ENCODE results near the gene CIDEB. TPM values are rescaled to one million over a fixed set of nuclear protein-coding genes. Genes with fewer than 3 reads are reported as not detected.
"Not testable (repeated sequence)": the region's sequence is repeated elsewhere in the genome, so short reads cannot be mapped to it uniquely, and the experiment has no call there.

Gene CIDEB, protein sequence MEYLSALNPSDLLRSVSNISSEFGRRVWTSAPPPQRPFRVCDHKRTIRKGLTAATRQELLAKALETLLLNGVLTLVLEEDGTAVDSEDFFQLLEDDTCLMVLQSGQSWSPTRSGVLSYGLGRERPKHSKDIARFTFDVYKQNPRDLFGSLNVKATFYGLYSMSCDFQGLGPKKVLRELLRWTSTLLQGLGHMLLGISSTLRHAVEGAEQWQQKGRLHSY
- total RNA-seq (2021), result not detected in 2 replicates
- not detected for Bru-seq, nascent RNA
- BruChase-seq, experiment 1, labeled RNA remaining after a 2-hour chase, result percentile 10 among the genes with signal in this experiment
- BruChase-seq, experiment 2, labeled RNA remaining after a 6-hour chase, result not detected
- long read RNA-seq, result 0 reads

GRCh38 chr14:24307575-24308341 lies at the start of gene CIDEB:
TSS of gene CIDEB (minus strand) at chr14:24307977. CDS start at chr14:24307858, 119 bp downstream.
- H3K4me3 ChIP-seq, result no peak within 1 kb of the TSS
- H3K27me3 ChIP-seq (ENCODE audit: insufficient read depth, low read depth), result no peaks in the 10 kb centered on the region
- H3K4me1 ChIP-seq (replicated peaks; ENCODE audit: insufficient read depth), result no peaks in the 10 kb centered on the region
- no peak within 1 kb of the TSS for H3K4me2 ChIP-seq
- H3K79me2 ChIP-seq (ENCODE audit: low read depth), result no peaks in the 10 kb centered on the region
- TF ChIP-seq, protein P1, sequence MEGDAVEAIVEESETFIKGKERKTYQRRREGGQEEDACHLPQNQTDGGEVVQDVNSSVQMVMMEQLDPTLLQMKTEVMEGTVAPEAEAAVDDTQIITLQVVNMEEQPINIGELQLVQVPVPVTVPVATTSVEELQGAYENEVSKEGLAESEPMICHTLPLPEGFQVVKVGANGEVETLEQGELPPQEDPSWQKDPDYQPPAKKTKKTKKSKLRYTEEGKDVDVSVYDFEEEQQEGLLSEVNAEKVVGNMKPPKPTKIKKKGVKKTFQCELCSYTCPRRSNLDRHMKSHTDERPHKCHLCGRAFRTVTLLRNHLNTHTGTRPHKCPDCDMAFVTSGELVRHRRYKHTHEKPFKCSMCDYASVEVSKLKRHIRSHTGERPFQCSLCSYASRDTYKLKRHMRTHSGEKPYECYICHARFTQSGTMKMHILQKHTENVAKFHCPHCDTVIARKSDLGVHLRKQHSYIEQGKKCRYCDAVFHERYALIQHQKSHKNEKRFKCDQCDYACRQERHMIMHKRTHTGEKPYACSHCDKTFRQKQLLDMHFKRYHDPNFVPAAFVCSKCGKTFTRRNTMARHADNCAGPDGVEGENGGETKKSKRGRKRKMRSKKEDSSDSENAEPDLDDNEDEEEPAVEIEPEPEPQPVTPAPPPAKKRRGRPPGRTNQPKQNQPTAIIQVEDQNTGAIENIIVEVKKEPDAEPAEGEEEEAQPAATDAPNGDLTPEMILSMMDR (conservative IDR thresholded peaks at IDR 0.05), result peak; percentile 80
- TF ChIP-seq EZH2 (IDR thresholded peaks at IDR 0.05; ENCODE audit: low read depth), result no peak
- intact Hi-C loops (cut with micrococcal nuclease; ENCODE audit: unreplicated experiment), result no loop called here
- H3F3A ChIP-seq (ENCODE audit: insufficient read depth, low read depth), result no peaks in the 10 kb centered on the region
- no peak within 1 kb of the TSS for H2AFZ ChIP-seq
- no peaks in the 10 kb centered on the region for H3K9me2 ChIP-seq (ENCODE audit: insufficient read depth)
- H3K27ac ChIP-seq, result no peak within 1 kb of the TSS
- H3K9me3 ChIP-seq (ENCODE audit: insufficient read depth, low read depth), result no peaks in the 10 kb centered on the region
- POLR2A ChIA-PET (ENCODE audit: unreplicated experiment), result interaction anchor here (0.6 to 0.7 kb wide), 3 partner anchors 28 to 134 kb away, joined by 5 to 25 read pairs (median 6); no protein-coding TSS in a partner anchor
- CTCF ChIA-PET, result interaction anchor here (0.6 to 1.2 kb wide), 3 partner anchors 15 to 65 kb away, joined by 5 to 21 read pairs (median 7); partner anchors contain the start of gene TINF2
- no peaks in the 10 kb centered on the region; the same call in 1 of the 2 replicates for H3K36me3 ChIP-seq (ENCODE audit: low read depth)
- H4K20me1 ChIP-seq (ENCODE audit: insufficient read depth), result no peaks in the 10 kb centered on the region
- no TSS peak for BruUV-seq (replicated peaks)
- peak in 1 of 2 experiments; percentile 50 for DNase-seq

DNA sequence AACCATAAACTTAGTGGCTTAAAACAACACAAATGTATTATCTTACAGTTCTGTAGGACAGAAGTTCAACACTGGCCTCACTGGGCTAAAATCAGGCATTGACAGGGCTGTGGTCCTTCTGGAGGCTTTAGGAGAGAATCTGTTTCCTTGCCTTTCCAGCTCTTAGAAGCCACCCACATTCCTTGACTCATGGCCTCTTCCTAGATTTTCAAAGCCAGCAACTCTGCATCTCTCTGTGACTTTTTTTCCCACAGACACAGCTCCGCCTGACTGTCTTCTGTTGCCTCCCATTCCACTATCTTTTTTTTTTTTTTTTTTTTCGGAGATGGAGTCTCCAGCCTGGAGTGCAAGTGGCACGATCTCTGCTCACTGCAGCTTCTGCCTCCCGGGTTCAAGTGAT lies 48.4 kb upstream of the CIDEB start:
- POLR2A ChIA-PET (ENCODE audit: unreplicated experiment), result no interaction called here
- Histone ChIP-seq H2AFZ (no peak overlapping the region), H3K4me1 (replicated peaks; ENCODE audit: insufficient read depth) (peaks cover 18% of the 10 kb centered on the region; the same call in 1 of the 2 replicates), H3K27me3 (ENCODE audit: insufficient read depth, low read depth) (no peaks in the 10 kb centered on the region), H3K4me2 (no peak overlapping the region), H3K79me2 (ENCODE audit: low read depth) (no peaks in the 10 kb centered on the region), H3K4me3 (no peak overlapping the region), H3K27ac (no peak overlapping the region), H3F3A (ENCODE audit: insufficient read depth, low read depth) (no peaks in the 10 kb centered on the region), H4K20me1 (ENCODE audit: insufficient read depth) (no peaks in the 10 kb centered on the region), H3K36me3 (ENCODE audit: low read depth) (no peaks in the 10 kb centered on the region), H3K9me3 (ENCODE audit: insufficient read depth, low read depth) (no peaks in the 10 kb centered on the region), H3K9me2 (ENCODE audit: insufficient read depth) (no peaks in the 10 kb centered on the region)
- TF ChIP-seq, protein P1 (conservative IDR thresholded peaks at IDR 0.05), result no peak
- TF ChIP-seq EZH2 (IDR thresholded peaks at IDR 0.05; ENCODE audit: low read depth), result no peak
- intact Hi-C loops (cut with micrococcal nuclease; ENCODE audit: unreplicated experiment), result no loop called here
- no peak for DNase-seq
- CTCF ChIA-PET, result no interaction called here
- no TSS peak for BruUV-seq (replicated peaks)

DNA sequence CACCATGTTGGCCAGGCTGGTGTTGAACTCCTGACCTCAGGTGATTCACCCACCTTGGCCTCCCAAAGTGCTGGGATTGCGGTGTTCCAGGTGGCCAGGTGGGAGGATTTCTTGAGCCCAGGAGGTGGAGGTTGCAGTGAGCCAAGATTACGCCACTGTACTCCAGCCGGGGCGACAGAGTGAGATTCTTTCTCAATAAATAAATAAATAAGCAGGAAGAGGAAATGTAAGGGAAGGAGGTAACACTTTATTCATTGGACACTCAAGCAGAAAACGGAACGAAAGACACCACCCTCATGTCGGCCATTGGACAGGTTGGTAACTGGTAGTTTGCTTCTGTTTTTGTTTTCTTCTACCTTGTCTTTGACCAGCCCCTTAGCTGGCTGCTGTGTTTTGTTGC lies 47.2 kb upstream of the CIDEB start:
- Histone ChIP-seq H4K20me1 (ENCODE audit: insufficient read depth) (no peaks in the 10 kb centered on the region), H3K27ac (no peak overlapping the region), H2AFZ (no peak overlapping the region; the same call in 1 of the 2 replicates), H3K79me2 (ENCODE audit: low read depth) (no peaks in the 10 kb centered on the region), H3F3A (ENCODE audit: insufficient read depth, low read depth) (no peaks in the 10 kb centered on the region), H3K36me3 (ENCODE audit: low read depth) (no peaks in the 10 kb centered on the region), H3K4me1 (replicated peaks; ENCODE audit: insufficient read depth) (peaks cover 18% of the 10 kb centered on the region; the same call in 1 of the 2 replicates), H3K9me2 (ENCODE audit: insufficient read depth) (no peaks in the 10 kb centered on the region), H3K4me2 (no peak overlapping the region), H3K4me3 (no peak overlapping the region), H3K9me3 (ENCODE audit: insufficient read depth, low read depth) (no peaks in the 10 kb centered on the region), H3K27me3 (ENCODE audit: insufficient read depth, low read depth) (no peaks in the 10 kb centered on the region)
- no peak for TF ChIP-seq EZH2 (IDR thresholded peaks at IDR 0.05; ENCODE audit: low read depth)
- TF ChIP-seq, protein P1 (conservative IDR thresholded peaks at IDR 0.05), result no peak
- DNase-seq, result no peak
- POLR2A ChIA-PET (ENCODE audit: unreplicated experiment), result no interaction called here
- intact Hi-C loops (cut with micrococcal nuclease; ENCODE audit: unreplicated experiment), result no loop called here
- BruUV-seq (replicated peaks), result no TSS peak
- CTCF ChIA-PET, result no interaction called here

- H4K20me1 ChIP-seq (ENCODE audit: insufficient read depth); DNase-seq; H3K9me2 ChIP-seq (ENCODE audit: insufficient read depth); intact Hi-C loops (cut with micrococcal nuclease; ENCODE audit: unreplicated experiment); BruUV-seq (replicated peaks); H3F3A ChIP-seq (ENCODE audit: insufficient read depth, low read depth); CTCF ChIA-PET; H3K79me2 ChIP-seq (ENCODE audit: low read depth); H3K27ac ChIP-seq; H3K36me3 ChIP-seq (ENCODE audit: low read depth); POLR2A ChIA-PET (ENCODE audit: unreplicated experiment); H2AFZ ChIP-seq; H3K27me3 ChIP-seq (ENCODE audit: insufficient read depth, low read depth); H3K4me3 ChIP-seq; H3K9me3 ChIP-seq (ENCODE audit: insufficient read depth, low read depth): not testable (repeated sequence)
- peaks cover 18% of the 10 kb centered on the region; the same call in 1 of the 2 replicates for H3K4me1 ChIP-seq (replicated peaks; ENCODE audit: insufficient read depth)
- 0 out of 2 replicates have a peak overlapping the region, but pooled peaks have one; percentile 15 for H3K4me2 ChIP-seq
Measured at GRCh38 chr14:24354482-24354825, 46.7 kb upstream of the CIDEB start.

Data from PC-9 (cell line).